Thyroid gland (tissue), 4 donors: ENCODE measurements around the gene PKP4. TPM values are rescaled to one million over a fixed set of nuclear protein-coding genes. Genes with fewer than 3 reads are reported as not detected.

ENCODE experiments used
- DNase-seq, 2 donors: peaks; one replicate each; pipeline ENCODE4 v3.0.0-alpha.2; 2019
- H3K27ac ChIP-seq, 3 donors: fragments of 200-600 bp; sonication (generic); 1 replicate in 2 of 3; 2 replicates in 1 of 3; pipeline ENCODE4 v1.5.1; 2016 to 2019; ENCODE audit warnings: mild to moderate bottlenecking in 1 of 3, moderate library complexity in 1 of 3
- H3K27me3 ChIP-seq: fragments of 200-600 bp; sonication (generic); one replicate; pipeline ENCODE4 v1.5.1; 2019
- H3K36me3 ChIP-seq, 2 donors: fragments of 200-600 bp; sonication (generic); one replicate each; pipeline ENCODE4 v1.5.1; 2016 to 2019
- H3K4me1 ChIP-seq, 2 donors: fragments of 200-600 bp; sonication (generic); one replicate each; pipeline ENCODE4 v1.5.1; 2017 to 2019
- H3K4me3 ChIP-seq, 3 donors: fragments of 200-600 bp; sonication (generic); replicated peaks in 1 of 3; 1 replicate in 2 of 3; 2 replicates in 1 of 3; pipeline ENCODE4 v1.5.1; 2016; ENCODE audit warnings: mild to moderate bottlenecking in 1 of 3
- H3K9me3 ChIP-seq: fragments of 200-600 bp; sonication (generic); one replicate; pipeline ENCODE4 v1.5.1; 2017
- POLR2A ChIP-seq, 2 donors: fragments of 450-650 bp; IDR thresholded peaks; one replicate each; pipeline ENCODE4 v1.6.1; 2017; ENCODE audit warnings: antibody characterized with exemption in 2 of 2, mild to moderate bottlenecking in 2 of 2, moderate library complexity in 1 of 2
- WGBS, 2 donors: methylation state at CpG; one replicate each; pipeline ENCODE4 v1.1.5; 2017; 5-methylcytosine and 5-hydroxymethylcytosine counted together
- intact Hi-C: fragments of 100-400 bp; cut with DNase I; formaldehyde crosslinking; loops from one replicate; pipeline ENCODE4 v1.15.1; 2023
- total RNA-seq, 4 donors: library from RNA; depleted of rRNA; stranded (reverse); fragments of >200 nt; gene quantifications; one replicate each; pipeline ENCODE4 v1.2.3, GENCODE V29; 2016
- TF ChIP-seq, protein P1 (sequence below), 6 experiments: fragments of 200-600 bp in 3 of 6; fragments of 450-650 bp in 3 of 6; sonication (generic) in 3 of 6; IDR thresholded peaks; one replicate each; pipeline ENCODE4 v1.5.1; 2016 to 2019; ENCODE audit warnings: antibody characterized with exemption in 6 of 6, mild to moderate bottlenecking in 2 of 6, inconsistent platforms in 1 of 6, moderate library complexity in 1 of 6

The PKP4 gene
- total RNA-seq, 4 donors from 2014 or later, result 117 to 155 (median 136) TPM

- no peak for DNase-seq
- no peaks in the 10 kb centered on the region for H3K36me3 ChIP-seq
- H3K9me3 ChIP-seq, result no peaks in the 10 kb centered on the region
- no peak overlapping the region for H3K27ac ChIP-seq
- TF ChIP-seq POLR2A (IDR thresholded peaks at IDR 0.05), result no peak
- TF ChIP-seq, protein P1, sequence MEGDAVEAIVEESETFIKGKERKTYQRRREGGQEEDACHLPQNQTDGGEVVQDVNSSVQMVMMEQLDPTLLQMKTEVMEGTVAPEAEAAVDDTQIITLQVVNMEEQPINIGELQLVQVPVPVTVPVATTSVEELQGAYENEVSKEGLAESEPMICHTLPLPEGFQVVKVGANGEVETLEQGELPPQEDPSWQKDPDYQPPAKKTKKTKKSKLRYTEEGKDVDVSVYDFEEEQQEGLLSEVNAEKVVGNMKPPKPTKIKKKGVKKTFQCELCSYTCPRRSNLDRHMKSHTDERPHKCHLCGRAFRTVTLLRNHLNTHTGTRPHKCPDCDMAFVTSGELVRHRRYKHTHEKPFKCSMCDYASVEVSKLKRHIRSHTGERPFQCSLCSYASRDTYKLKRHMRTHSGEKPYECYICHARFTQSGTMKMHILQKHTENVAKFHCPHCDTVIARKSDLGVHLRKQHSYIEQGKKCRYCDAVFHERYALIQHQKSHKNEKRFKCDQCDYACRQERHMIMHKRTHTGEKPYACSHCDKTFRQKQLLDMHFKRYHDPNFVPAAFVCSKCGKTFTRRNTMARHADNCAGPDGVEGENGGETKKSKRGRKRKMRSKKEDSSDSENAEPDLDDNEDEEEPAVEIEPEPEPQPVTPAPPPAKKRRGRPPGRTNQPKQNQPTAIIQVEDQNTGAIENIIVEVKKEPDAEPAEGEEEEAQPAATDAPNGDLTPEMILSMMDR (IDR thresholded peaks at IDR 0.05), result no peak
- H3K4me3 ChIP-seq, result no peak overlapping the region
- intact Hi-C loops, result no loop called here
- H3K27me3 ChIP-seq, result no peaks in the 10 kb centered on the region
- peaks cover 8 to 12% of the 10 kb centered on the region in 2 donors for H3K4me1 ChIP-seq
- 97 to 99% methylated on average over 8 of the region's 8 CpGs for WGBS, 2 donors
These were observed 54.1 kb downstream of the PKP4 start for GRCh38 chr2:158510887-158511286.

DNA sequence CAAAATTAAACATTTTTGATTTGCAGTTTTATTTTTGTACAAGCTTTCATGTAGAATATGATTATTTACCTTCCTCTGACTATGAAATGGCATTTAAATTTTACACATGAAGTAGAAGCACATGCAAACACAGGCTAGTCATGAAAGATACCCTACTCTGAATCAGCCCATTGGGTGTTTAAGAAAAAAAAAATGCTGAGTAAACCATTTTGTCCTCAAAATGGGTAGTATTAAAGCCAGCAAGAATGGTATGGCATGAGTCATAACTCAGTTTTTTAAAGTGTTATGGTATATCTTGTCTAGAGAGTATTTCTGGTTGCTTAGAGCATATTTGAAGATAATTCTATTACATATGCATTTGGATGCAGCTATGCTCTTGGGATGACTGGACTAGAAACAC lies 55.0 kb downstream of the PKP4 start:
- intact Hi-C loops, result no loop called here
- TF ChIP-seq POLR2A (IDR thresholded peaks at IDR 0.05), result no peak
- TF ChIP-seq, protein P1 (IDR thresholded peaks at IDR 0.05), result no peak
- Histone ChIP-seq H3K36me3 (no peaks in the 10 kb centered on the region), H3K27ac (no peak overlapping the region), H3K4me1 (peaks cover 5 to 8% of the 10 kb centered on the region in 2 donors), H3K4me3 (no peak overlapping the region), H3K27me3 (no peaks in the 10 kb centered on the region), H3K9me3 (no peaks in the 10 kb centered on the region)
- DNase-seq, result no peak

- no peaks in the 10 kb centered on the region for H3K27me3 ChIP-seq
- H3K4me3 ChIP-seq, result no peak overlapping the region
- TF ChIP-seq, protein P1 (IDR thresholded peaks at IDR 0.05), result no peak
- TF ChIP-seq POLR2A (IDR thresholded peaks at IDR 0.05), result no peak
- DNase-seq, result no peak
- 83 to 93% methylated on average over 1 of the region's 1 CpG for WGBS, 2 donors
- no peak overlapping the region for H3K27ac ChIP-seq
- intact Hi-C loops, result no loop called here
- no peaks in the 10 kb centered on the region for H3K36me3 ChIP-seq
- H3K9me3 ChIP-seq, result no peaks in the 10 kb centered on the region
- peaks cover 4 to 5% of the 10 kb centered on the region in 2 donors for H3K4me1 ChIP-seq
These were observed 55.6 kb downstream of the PKP4 start for GRCh38 chr2:158512323-158512722.

- 95 to 96% methylated on average over 5 of the region's 5 CpGs for WGBS, 2 donors
- H3K36me3 ChIP-seq, result no peaks in the 10 kb centered on the region
- peaks cover 14% of the 10 kb centered on the region in 2 donors for H3K4me1 ChIP-seq
- TF ChIP-seq POLR2A (IDR thresholded peaks at IDR 0.05), result no peak
- TF ChIP-seq, protein P1 (IDR thresholded peaks at IDR 0.05), result no peak
- no peak overlapping the region for H3K4me3 ChIP-seq
- no peaks in the 10 kb centered on the region for H3K27me3 ChIP-seq
- H3K27ac ChIP-seq, result no peak overlapping the region
- intact Hi-C loops, result no loop called here
- DNase-seq, result no peak
- H3K9me3 ChIP-seq, result no peaks in the 10 kb centered on the region
These were observed 57.1 kb downstream of the PKP4 start for GRCh38 chr2:158513841-158514240.

- H3K36me3 ChIP-seq, result no peaks in the 10 kb centered on the region
- peak overlapping the region in 2 of 3 donors; percentile 12 to 27 for H3K27ac ChIP-seq
- intact Hi-C loops, result no loop called here
- H3K4me3 ChIP-seq, result no peak overlapping the region
- no peaks in the 10 kb centered on the region for H3K27me3 ChIP-seq
- no peak for TF ChIP-seq POLR2A (IDR thresholded peaks at IDR 0.05)
- TF ChIP-seq, protein P1 (IDR thresholded peaks at IDR 0.05), result no peak
- WGBS, 2 donors, result 52 to 56% methylated on average over 3 of the region's 3 CpGs
- peak; percentile 34 to 36 for DNase-seq
- peaks cover 14% of the 10 kb centered on the region in 2 donors for H3K4me1 ChIP-seq
- no peaks in the 10 kb centered on the region for H3K9me3 ChIP-seq
These were observed 61.3 kb downstream of the PKP4 start for GRCh38 chr2:158518084-158518483.
